Omental fat pad (tissue), 4 donors: ENCODE results near the gene ITGB6. TPM values are rescaled to one million over a fixed set of nuclear protein-coding genes. Genes with fewer than 3 reads are reported as not detected.
"Not testable (repeated sequence)": the region's sequence is repeated elsewhere in the genome, so short reads cannot be mapped to it uniquely, and the experiment has no call there.

Experiments
- ATAC-seq: fragments of 150-250 bp; one replicate; pipeline ENCODE4 v1.9.1; 2016; ENCODE audit warnings: mild to moderate bottlenecking, moderate library complexity; ENCODE audit not compliant: low FRiP score
- DNase-seq: peaks from one replicate; pipeline ENCODE4 v3.0.0-alpha.2; 2019; ENCODE audit warnings: low spot score
- total RNA-seq, 4 donors: library from RNA; depleted of rRNA; stranded (reverse); fragments of >200 nt; gene quantifications; one replicate each; pipeline ENCODE4 v1.1.0, GENCODE V29; 2016
- TF ChIP-seq, protein P1 (sequence below), 3 donors: fragments of 450-650 bp; IDR thresholded peaks; one replicate each; pipeline ENCODE4 v1.5.1; 2016 to 2017; ENCODE audit warnings: antibody characterized with exemption in 3 of 3, mild to moderate bottlenecking in 3 of 3, moderate library complexity in 2 of 3

Gene ITGB6
- total RNA-seq, 4 donors from 2014 or later = not detected

DNA sequence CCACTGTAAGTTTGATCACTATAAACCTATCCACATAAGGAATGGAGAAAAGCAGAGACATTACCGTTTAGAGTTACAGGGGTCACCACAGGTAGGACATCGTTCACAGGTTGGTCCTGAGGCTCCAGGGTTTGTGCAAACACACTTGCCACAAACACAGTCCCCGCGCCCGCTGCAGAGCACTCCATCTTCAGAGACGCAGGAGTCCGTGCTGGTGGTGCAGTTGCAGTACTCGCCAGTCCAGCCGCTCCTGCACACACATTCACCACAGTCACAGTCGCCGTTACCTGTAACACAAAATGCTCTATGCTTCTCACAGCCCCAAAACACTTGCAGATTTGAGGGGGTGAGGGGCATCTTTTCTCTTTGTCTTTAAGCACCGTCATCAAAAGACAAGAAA, 73.8 kb downstream of the ITGB6 start:
- DNase-seq = no peak
- no peak for ATAC-seq
- TF ChIP-seq, protein P1, sequence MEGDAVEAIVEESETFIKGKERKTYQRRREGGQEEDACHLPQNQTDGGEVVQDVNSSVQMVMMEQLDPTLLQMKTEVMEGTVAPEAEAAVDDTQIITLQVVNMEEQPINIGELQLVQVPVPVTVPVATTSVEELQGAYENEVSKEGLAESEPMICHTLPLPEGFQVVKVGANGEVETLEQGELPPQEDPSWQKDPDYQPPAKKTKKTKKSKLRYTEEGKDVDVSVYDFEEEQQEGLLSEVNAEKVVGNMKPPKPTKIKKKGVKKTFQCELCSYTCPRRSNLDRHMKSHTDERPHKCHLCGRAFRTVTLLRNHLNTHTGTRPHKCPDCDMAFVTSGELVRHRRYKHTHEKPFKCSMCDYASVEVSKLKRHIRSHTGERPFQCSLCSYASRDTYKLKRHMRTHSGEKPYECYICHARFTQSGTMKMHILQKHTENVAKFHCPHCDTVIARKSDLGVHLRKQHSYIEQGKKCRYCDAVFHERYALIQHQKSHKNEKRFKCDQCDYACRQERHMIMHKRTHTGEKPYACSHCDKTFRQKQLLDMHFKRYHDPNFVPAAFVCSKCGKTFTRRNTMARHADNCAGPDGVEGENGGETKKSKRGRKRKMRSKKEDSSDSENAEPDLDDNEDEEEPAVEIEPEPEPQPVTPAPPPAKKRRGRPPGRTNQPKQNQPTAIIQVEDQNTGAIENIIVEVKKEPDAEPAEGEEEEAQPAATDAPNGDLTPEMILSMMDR (IDR thresholded peaks at IDR 0.05) = no peak

DNA sequence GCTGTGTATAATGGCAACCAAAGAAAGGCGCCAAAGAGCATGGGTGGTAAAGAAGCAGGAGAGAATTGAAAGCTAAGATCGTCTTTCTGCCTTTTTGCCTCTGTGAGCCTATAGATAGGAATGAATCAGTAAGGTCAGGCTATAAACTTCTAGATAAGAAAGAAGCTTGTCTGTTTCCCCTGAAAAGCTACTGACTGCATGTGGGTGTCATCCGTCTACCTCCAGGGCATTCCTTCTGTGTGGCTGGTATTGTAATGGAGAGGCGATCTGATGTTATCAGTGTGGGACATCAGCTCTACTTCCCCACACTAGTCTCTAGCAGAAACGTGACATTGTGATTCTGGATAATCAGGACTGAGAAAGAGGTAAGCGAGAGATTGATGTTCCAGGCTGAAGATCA, 74.2 kb downstream of the ITGB6 start:
- TF ChIP-seq, protein P1 (IDR thresholded peaks at IDR 0.05) = no peak
- DNase-seq (no peak), ATAC-seq (no peak)

DNA sequence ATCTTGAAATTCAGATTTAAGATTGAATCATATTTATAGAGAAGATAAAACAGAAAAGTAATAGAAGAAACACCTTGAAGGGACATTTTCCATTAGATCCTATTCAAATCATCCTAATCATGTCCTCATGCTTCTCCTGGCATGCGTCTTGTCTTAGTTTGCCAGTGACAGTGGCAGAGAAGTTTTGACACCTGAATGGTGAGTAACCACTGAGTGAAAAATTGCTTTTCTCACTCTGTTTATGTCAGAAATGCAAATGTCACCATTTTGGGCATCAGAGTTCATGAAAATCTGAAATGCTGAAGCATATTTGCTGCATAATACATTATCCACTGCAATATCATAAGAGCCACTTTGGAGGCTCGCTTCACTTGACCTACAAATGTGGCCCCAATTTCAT, 74.7 kb downstream of the ITGB6 start:
- TF ChIP-seq, protein P1 (IDR thresholded peaks at IDR 0.05) = no peak
- DNase-seq (no peak), ATAC-seq (no peak)

DNA sequence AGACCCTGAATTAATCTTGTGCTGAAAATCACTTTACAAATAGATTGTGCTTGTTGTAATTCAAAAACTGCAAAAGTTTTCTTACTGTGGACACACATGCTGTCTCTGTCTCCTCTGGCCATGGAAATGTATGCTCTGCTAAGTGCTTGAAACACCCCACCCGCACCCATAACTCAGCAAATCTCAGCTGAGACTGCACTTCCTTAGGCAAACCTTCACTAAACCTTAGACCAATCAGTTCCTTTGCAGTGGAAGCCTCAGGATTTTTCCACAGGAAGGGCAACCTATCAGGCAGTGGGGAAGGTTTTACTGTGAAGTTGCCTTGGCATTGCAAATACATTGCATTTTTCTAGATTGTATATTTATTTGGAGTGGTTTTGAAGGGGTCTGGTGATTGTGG, 75.5 kb downstream of the ITGB6 start:
- no peak for ATAC-seq
- DNase-seq = no peak
- TF ChIP-seq, protein P1 (IDR thresholded peaks at IDR 0.05) = no peak

DNA sequence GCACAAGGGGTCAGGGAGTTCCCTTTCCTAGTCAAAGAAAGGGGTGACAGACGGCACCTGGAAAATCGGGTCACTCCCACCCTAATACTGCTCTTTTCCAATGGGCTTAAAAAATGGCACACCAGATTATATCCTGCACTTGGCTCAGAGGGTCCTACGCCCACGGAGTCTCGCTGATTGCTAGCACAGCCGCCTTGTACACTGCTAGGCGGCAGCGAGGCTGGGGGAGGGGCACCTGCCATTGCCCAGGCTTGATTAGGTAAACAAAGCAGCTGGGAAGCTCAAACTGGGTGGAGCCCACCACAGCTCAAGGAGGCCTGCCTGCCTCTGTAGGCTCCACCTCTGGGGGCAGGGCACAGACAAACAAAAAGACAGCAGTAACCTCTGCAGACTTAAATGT, 85.4 kb downstream of the ITGB6 start:
- ATAC-seq, DNase-seq: not testable (repeated sequence)

DNA sequence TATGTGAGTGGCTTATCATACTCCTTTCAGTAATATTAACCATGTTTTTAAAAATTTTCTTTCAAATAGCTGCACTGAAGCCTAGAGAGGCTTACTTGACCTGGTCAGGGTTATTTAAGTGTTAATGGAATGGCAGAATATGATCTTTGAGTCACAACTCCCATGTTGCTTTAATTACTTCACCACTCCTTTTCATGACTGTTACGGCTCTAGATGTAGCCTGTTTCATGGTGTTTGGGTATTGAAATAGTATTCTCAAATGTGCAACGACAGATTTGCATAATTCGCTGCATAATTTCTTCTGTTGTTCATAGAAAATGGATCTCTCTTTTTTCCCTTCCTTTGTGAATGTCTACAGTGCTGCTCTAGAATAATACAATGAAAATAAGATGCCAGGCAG, 86.1 kb downstream of the ITGB6 start:
- TF ChIP-seq, protein P1 (IDR thresholded peaks at IDR 0.05) = no peak
- ATAC-seq = no peak
- DNase-seq = no peak

DNA sequence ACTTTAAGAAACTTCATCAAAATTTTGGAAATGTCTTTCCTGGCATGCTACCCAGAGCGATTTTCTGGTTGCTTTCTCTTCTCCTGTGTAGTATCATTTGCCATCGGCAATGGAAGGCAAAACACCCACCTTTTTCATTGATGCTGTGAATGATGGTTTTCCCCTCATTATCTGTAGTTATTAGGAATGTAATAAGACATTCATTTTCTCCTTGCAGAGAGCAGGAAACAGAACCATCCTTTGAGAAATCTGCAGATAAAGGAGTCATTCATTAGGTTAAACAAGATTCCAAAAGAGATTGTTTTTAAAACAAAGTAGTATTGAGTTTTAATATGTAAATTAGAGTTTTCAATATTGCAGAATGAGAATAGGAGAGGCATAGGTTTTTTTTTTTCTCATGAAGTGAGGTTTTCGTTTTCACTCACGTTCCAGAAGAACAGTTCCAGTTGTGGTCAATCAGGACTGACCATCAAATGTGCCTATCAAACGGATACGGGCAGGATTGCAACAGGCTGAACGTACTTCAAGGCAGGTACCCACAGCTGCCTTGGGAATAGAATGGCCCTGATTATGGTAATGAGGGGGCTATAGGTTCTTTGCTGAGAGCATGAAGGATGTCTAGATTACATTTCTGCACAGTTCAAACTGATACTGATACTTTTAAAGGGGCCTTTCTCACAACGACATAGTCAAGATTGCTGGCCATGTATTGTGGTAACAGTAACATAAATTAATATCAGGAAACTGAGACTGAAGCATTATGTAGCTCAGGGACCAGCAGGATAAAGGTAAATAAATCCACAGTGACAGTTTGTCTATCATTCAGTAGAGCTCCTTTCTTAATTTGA, 87.9 kb downstream of the ITGB6 start:
- no peak for DNase-seq
- TF ChIP-seq, protein P1 (IDR thresholded peaks at IDR 0.05) = no peak
- ATAC-seq = no peak
